ENCODE results near the gene LYPLA2.

Gene LYPLA2

GRCh38 chr1:23743287-23744152 is 47.4 kb upstream of the LYPLA2 start, which contains the start of gene ELOA:
Gene ELOA, plus strand, starts transcription at chr1:23743471. Its CDS starts 33 bp downstream, at chr1:23743504.
- TF ChIP-seq EP300 (IDR thresholded peaks at IDR 0.05; ENCODE audit: borderline replicate concordance): peak; percentile 16; the same call in 1 of the 2 replicates
- no peak for TF ChIP-seq RAD21 (IDR thresholded peaks at IDR 0.05; ENCODE audit: low read depth)
- no peak for TF ChIP-seq CEBPB (IDR thresholded peaks at IDR 0.05)
- peak; percentile 89; the same call in 1 of the 2 replicates for TF ChIP-seq TAF1 (IDR thresholded peaks at IDR 0.05; ENCODE audit: low read depth)
- TF ChIP-seq MAX (IDR thresholded peaks at IDR 0.05): peak; percentile 65
- peak; percentile 97 for TF ChIP-seq ZBTB7A (IDR thresholded peaks at IDR 0.05; ENCODE audit: low read depth)
- TF ChIP-seq EGR1 (IDR thresholded peaks at IDR 0.05): peak; percentile 48; the same call in 1 of the 2 replicates
- TF ChIP-seq YY1 (IDR thresholded peaks at IDR 0.05; ENCODE audit: low read depth): peak; percentile 92
- TF ChIP-seq REST (IDR thresholded peaks at IDR 0.05; ENCODE audit: low read depth): 0 out of 2 replicates have a peak, but pooled peaks have one; percentile 7

GRCh38 chr1:23745515-23745914 is 45.4 kb upstream of the LYPLA2 start:
- TF ChIP-seq MAX (IDR thresholded peaks at IDR 0.05) (no peak), NFIC (IDR thresholded peaks at IDR 0.05) (no peak), RAD21 (IDR thresholded peaks at IDR 0.05; ENCODE audit: low read depth) (no peak), TEAD4 (IDR thresholded peaks at IDR 0.05) (no peak), FOXM1 (IDR thresholded peaks at IDR 0.05; ENCODE audit: borderline replicate concordance, low read depth) (no peak), EGR1 (IDR thresholded peaks at IDR 0.05) (no peak), CEBPB (IDR thresholded peaks at IDR 0.05) (no peak), USF1 (IDR thresholded peaks at IDR 0.05) (no peak), TAF1 (IDR thresholded peaks at IDR 0.05; ENCODE audit: low read depth) (no peak)

- TF ChIP-seq NFIC (IDR thresholded peaks at IDR 0.05) (no peak), FOXM1 (IDR thresholded peaks at IDR 0.05; ENCODE audit: borderline replicate concordance, low read depth) (no peak), CEBPB (IDR thresholded peaks at IDR 0.05) (no peak), ZBTB7A (IDR thresholded peaks at IDR 0.05; ENCODE audit: low read depth) (no peak), EP300 (IDR thresholded peaks at IDR 0.05; ENCODE audit: borderline replicate concordance) (no peak), CREB1 (IDR thresholded peaks at IDR 0.05; ENCODE audit: low read depth) (no peak), YY1 (IDR thresholded peaks at IDR 0.05; ENCODE audit: low read depth) (no peak), TAF1 (IDR thresholded peaks at IDR 0.05; ENCODE audit: low read depth) (no peak), REST (IDR thresholded peaks at IDR 0.05; ENCODE audit: low read depth) (no peak), USF1 (IDR thresholded peaks at IDR 0.05) (no peak), TEAD4 (IDR thresholded peaks at IDR 0.05) (no peak), TCF12 (IDR thresholded peaks at IDR 0.05; ENCODE audit: low read depth) (no peak)
These were observed 42.9 kb upstream of the LYPLA2 start for GRCh38 chr1:23748016-23748415.

GRCh38 chr1:23751050-23751814 is 39.7 kb upstream of the LYPLA2 start:
- no peak for TF ChIP-seq TAF1 (IDR thresholded peaks at IDR 0.05; ENCODE audit: low read depth)
- no peak for TF ChIP-seq TCF12 (IDR thresholded peaks at IDR 0.05; ENCODE audit: low read depth)
- no peak for TF ChIP-seq CREB1 (IDR thresholded peaks at IDR 0.05; ENCODE audit: low read depth)
- no peak for TF ChIP-seq NFIC (IDR thresholded peaks at IDR 0.05)
- TF ChIP-seq RAD21 (IDR thresholded peaks at IDR 0.05; ENCODE audit: low read depth): peak; percentile 54
- no peak for TF ChIP-seq EGR1 (IDR thresholded peaks at IDR 0.05)
- TF ChIP-seq FOXM1 (IDR thresholded peaks at IDR 0.05; ENCODE audit: borderline replicate concordance, low read depth): no peak
- TF ChIP-seq MAX (IDR thresholded peaks at IDR 0.05): no peak

- TF ChIP-seq TEAD4 (IDR thresholded peaks at IDR 0.05): no peak
These were observed 39.1 kb upstream of the LYPLA2 start for GRCh38 chr1:23751815-23752200.

Data from Ishikawa (cell line).